ENCODE data around the gene LMF1. TPM values are rescaled to one million over a fixed set of nuclear protein-coding genes. Genes with fewer than 3 reads are reported as not detected.

Gene LMF1
- total RNA-seq, 1 donor from 2014 or later = 21.4 TPM

DNA sequence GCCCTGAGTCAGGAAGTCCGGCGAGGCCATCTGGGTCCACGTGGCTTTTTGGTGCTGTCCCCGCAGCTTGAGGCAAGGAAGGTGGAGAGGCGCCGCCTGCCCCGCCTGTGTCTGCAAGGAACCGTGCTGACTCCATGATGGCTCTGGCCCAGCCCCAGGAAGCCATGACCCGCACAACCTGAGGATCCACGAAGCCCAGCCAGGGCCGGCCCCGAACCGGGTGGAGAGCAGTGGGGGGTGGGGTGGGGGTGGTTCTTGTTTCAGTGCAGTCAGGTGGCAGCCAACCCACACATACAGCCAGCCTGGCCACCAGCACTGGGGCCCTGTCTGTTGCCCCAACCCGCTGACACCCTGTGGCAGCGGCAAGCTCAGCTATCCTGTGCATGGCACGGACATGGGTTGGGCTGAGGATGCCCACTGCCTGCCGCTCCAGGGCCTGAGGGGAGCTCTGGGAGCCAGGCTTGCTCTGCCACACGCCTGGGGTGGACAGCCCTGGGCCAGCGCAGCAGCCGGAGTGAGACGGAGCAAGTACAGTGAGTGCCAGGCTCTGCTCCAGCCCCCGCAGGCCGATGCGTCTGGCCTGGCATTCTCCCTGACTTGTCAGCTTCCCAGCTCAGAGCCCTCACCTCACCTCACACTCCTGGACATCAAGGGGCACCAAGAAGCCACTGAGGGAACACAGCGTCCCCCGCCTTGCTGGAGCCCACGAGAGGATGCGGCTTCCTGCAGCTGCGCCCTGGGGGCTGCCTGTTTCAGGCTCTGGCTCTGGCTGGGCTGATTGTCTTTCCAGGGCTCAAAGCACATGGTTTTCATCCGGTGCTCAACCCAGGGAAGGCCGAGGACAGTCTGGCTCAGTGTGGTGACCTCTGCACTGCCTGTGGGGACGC lies 68.8 kb downstream of the LMF1 start:
- Mint-ChIP-seq H3K27me3 (no peaks in the 10 kb centered on the region), H3K4me1 (ENCODE audit: unreplicated experiment) (peaks cover 12% of the 10 kb centered on the region), H3K27ac (no peak overlapping the region), H3K36me3 (peaks cover 20% of the 10 kb centered on the region), H3K4me3 (no peak overlapping the region), H3K9me3 (peaks cover 5% of the 10 kb centered on the region)
- TF ChIP-seq, protein P1, sequence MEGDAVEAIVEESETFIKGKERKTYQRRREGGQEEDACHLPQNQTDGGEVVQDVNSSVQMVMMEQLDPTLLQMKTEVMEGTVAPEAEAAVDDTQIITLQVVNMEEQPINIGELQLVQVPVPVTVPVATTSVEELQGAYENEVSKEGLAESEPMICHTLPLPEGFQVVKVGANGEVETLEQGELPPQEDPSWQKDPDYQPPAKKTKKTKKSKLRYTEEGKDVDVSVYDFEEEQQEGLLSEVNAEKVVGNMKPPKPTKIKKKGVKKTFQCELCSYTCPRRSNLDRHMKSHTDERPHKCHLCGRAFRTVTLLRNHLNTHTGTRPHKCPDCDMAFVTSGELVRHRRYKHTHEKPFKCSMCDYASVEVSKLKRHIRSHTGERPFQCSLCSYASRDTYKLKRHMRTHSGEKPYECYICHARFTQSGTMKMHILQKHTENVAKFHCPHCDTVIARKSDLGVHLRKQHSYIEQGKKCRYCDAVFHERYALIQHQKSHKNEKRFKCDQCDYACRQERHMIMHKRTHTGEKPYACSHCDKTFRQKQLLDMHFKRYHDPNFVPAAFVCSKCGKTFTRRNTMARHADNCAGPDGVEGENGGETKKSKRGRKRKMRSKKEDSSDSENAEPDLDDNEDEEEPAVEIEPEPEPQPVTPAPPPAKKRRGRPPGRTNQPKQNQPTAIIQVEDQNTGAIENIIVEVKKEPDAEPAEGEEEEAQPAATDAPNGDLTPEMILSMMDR (conservative IDR thresholded peaks at IDR 0.05) = no peak
- DNase-seq (ENCODE audit: extremely low spot score, unreplicated experiment) = no peak

DNA sequence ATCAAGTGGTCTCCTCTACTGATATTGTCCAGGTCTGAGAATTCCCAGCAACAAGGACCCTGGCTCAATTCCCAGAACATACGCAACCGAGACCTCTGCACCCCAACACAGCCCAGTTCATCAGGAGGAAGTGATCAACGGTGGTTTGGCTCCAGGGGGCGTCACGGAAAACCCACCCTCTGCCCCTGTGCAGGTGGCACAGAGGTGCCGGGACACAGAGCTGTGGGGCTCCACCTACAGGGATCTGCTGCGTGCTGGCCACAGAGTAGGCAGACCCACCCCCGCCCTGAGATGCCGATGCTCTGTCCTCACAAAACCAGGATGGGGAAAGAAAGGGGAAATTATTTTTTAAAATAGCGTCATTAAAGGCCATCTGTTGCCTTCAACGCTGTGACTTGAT lies 69.6 kb downstream of the LMF1 start:
- TF ChIP-seq, protein P1 (conservative IDR thresholded peaks at IDR 0.05) = no peak
- H3K4me1 Mint-ChIP-seq (ENCODE audit: unreplicated experiment) = peaks cover 14% of the 10 kb centered on the region
- no peak for DNase-seq (ENCODE audit: extremely low spot score, unreplicated experiment)
- H3K27me3 Mint-ChIP-seq = no peaks in the 10 kb centered on the region
- no peak overlapping the region for H3K4me3 Mint-ChIP-seq
- H3K9me3 Mint-ChIP-seq = no peaks in the 10 kb centered on the region
- no peak overlapping the region for H3K27ac Mint-ChIP-seq
- peaks cover 11% of the 10 kb centered on the region for H3K36me3 Mint-ChIP-seq

DNA sequence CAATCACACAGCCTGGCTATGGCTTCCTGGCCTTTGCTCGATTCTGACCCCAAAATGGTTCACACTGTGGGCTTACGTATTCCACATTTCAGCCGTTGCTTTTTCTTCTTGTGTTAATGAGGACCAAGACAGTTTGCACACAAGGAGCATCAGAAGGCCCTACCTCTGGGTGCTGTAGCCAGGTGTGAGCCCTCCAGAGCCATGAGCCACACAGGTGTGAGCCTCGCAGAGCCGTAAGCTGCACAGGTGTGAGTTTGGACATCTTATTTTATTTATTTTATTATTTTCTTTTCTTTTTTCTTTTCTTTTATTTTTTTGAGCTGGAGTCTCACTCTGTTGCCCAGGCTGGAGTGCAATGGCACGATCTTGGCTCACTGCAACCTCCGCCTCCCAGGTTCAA lies 70.6 kb downstream of the LMF1 start:
- no peak overlapping the region for H3K27ac Mint-ChIP-seq
- peaks cover 2% of the 10 kb centered on the region for H3K36me3 Mint-ChIP-seq
- H3K4me1 Mint-ChIP-seq (ENCODE audit: unreplicated experiment) = peaks cover 14% of the 10 kb centered on the region
- no peak for DNase-seq (ENCODE audit: extremely low spot score, unreplicated experiment)
- no peaks in the 10 kb centered on the region for H3K9me3 Mint-ChIP-seq
- TF ChIP-seq, protein P1 (conservative IDR thresholded peaks at IDR 0.05) = no peak
- no peaks in the 10 kb centered on the region for H3K27me3 Mint-ChIP-seq
- no peak overlapping the region for H3K4me3 Mint-ChIP-seq

DNA sequence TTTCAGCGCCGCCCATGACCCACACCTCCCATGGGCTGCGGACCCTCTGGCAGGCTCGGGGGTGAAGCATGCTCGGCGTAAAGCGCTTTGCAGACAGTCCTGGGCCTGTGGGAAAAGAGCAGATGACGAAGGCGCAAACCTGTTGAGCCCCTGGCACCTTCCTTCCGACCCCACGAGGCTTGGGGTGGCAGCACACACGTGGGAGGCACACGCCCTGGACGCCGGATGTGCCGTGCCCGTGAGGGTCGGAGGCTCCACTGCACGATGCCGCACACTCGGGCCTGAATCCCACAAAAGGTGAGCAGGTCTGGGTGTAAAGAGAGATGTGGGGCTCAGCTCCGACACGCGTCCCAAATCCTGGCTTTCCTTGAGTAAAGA lies 71.1 kb downstream of the LMF1 start:
- no peak overlapping the region for H3K27ac Mint-ChIP-seq
- no peak for DNase-seq (ENCODE audit: extremely low spot score, unreplicated experiment)
- H3K36me3 Mint-ChIP-seq = no peaks in the 10 kb centered on the region
- no peak overlapping the region for H3K4me3 Mint-ChIP-seq
- no peaks in the 10 kb centered on the region for H3K9me3 Mint-ChIP-seq
- peaks cover 14% of the 10 kb centered on the region for H3K4me1 Mint-ChIP-seq (ENCODE audit: unreplicated experiment)
- H3K27me3 Mint-ChIP-seq = no peaks in the 10 kb centered on the region
- TF ChIP-seq, protein P1 (conservative IDR thresholded peaks at IDR 0.05) = no peak

DNA sequence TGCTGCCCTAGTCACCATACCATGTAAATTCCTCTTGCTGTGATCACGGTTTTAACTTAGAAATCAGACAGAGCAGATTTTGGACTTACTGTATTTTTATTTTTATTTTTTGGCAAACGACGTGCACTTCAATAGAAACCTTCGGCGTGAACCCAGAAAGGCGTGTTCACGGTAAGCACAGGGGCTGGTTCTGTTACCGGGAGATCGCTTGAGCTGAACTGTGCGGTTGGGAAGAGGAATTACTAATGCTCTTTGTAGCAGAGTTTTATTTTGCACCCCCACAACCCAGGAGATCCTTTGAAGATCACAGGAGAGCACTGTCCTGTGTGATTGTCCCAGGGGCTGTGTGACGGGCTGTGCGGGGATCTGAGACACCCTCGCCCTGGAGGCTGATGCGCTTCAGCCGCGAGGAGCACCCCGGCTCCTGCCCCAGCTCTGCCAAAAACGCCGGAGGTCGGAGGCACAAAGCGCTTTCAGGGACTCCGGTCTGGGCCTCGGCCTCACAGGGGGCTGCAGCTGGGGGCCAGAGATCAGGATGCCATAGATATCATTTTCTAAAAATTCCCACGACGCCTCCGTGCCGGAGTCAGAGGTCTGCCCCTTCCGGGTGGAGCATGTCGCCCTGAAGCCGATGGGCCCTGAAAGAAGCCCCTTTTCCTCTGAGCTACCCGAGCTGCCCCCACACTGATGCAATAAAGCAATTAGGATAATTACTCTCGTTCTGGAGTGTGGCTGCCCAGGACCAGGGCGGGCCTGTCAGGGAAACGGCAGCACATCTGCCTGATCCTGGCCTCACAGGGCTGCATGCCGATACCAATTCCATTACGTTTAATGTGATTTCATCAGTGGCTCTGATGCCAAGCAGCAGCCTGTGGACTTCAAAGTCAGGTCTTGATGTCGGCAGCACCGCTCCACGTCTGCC lies 71.8 kb downstream of the LMF1 start:
- H3K4me3 Mint-ChIP-seq = no peak overlapping the region
- TF ChIP-seq, protein P1 (conservative IDR thresholded peaks at IDR 0.05) = no peak
- H3K4me1 Mint-ChIP-seq (ENCODE audit: unreplicated experiment) = peaks cover 14% of the 10 kb centered on the region
- H3K27me3 Mint-ChIP-seq = no peaks in the 10 kb centered on the region
- H3K27ac Mint-ChIP-seq = no peak overlapping the region
- no peak for DNase-seq (ENCODE audit: extremely low spot score, unreplicated experiment)
- no peaks in the 10 kb centered on the region for H3K36me3 Mint-ChIP-seq
- H3K9me3 Mint-ChIP-seq = no peaks in the 10 kb centered on the region
